Activated CD4-positive, alpha-beta T cell treated with anti-CD3 and anti-CD28 coated beads for 4 hours (primary cell): ENCODE results near the gene ZNF207.
"Not testable (repeated sequence)": the region's sequence is repeated elsewhere in the genome, so short reads cannot be mapped to it uniquely, and the experiment has no call there.

Experiments
- DNase-seq, 2 donors: peaks; one replicate each; pipeline ENCODE4 v3.0.0-alpha.2; 2020

Gene ZNF207

GRCh38 chr17:32349854-32350665, at the start of gene ZNF207:
Gene ZNF207 (plus strand): TSS chr17:32350157. CDS start chr17:32350286, 129 bp downstream.
- peak; percentile 94 for DNase-seq

GRCh38 chr17:32302037-32302436, 47.9 kb upstream of the ZNF207 start:
- DNase-seq: no peak

- DNase-seq: no peak
These were observed 46.9 kb upstream of the ZNF207 start for GRCh38 chr17:32302860-32303649.

GRCh38 chr17:32303781-32304288, 46.1 kb upstream of the ZNF207 start:
- DNase-seq: no peak

GRCh38 chr17:32305049-32305448, 44.9 kb upstream of the ZNF207 start:
- DNase-seq: no peak

- no peak for DNase-seq
These were observed 42.3 kb upstream of the ZNF207 start for GRCh38 chr17:32307658-32308057.

GRCh38 chr17:32311028-32311536, 38.9 kb upstream of the ZNF207 start:
- no peak for DNase-seq

- no peak for DNase-seq
These were observed 35.3 kb upstream of the ZNF207 start for GRCh38 chr17:32314636-32315035.

GRCh38 chr17:32315171-32315570, 34.8 kb upstream of the ZNF207 start:
- no peak for DNase-seq

GRCh38 chr17:32316653-32317052, 33.3 kb upstream of the ZNF207 start:
- DNase-seq: not testable (repeated sequence)

GRCh38 chr17:32317353-32317752, 32.6 kb upstream of the ZNF207 start:
- DNase-seq: no peak

GRCh38 chr17:32318071-32318470, 31.9 kb upstream of the ZNF207 start:
- DNase-seq: no peak

- DNase-seq: peak; percentile 63 to 78
These were observed 30.4 kb upstream of the ZNF207 start for GRCh38 chr17:32319548-32319905.

- DNase-seq: not testable (repeated sequence)
These were observed 29.9 kb upstream of the ZNF207 start for GRCh38 chr17:32320080-32320479.

GRCh38 chr17:32320847-32321246, 29.1 kb upstream of the ZNF207 start:
- DNase-seq: no peak

- DNase-seq: no peak
These were observed 26.9 kb upstream of the ZNF207 start for GRCh38 chr17:32323046-32323445.

- DNase-seq: peak; percentile 15 to 43
These were observed 26.0 kb upstream of the ZNF207 start for GRCh38 chr17:32323811-32324491.

GRCh38 chr17:32327911-32328310, 22.0 kb upstream of the ZNF207 start:
- no peak for DNase-seq

GRCh38 chr17:32330147-32330546, 19.8 kb upstream of the ZNF207 start:
- DNase-seq: no peak

- no peak for DNase-seq
These were observed 18.5 kb upstream of the ZNF207 start for GRCh38 chr17:32331243-32332040.

- DNase-seq: no peak
These were observed 16.8 kb upstream of the ZNF207 start for GRCh38 chr17:32333187-32333586.

- DNase-seq: no peak
These were observed 14.9 kb upstream of the ZNF207 start for GRCh38 chr17:32335046-32335445.
